COR-L47 (cell line): ENCODE data around the gene NUP93.
"Not testable (repeated sequence)": the region's sequence is repeated elsewhere in the genome, so short reads cannot be mapped to it uniquely, and the experiment has no call there.

Source experiments
- DNase-seq: peaks from one replicate; lab custom pipeline; 2025; lab: John Stamatoyannopoulos, UW

The NUP93 gene

DNA sequence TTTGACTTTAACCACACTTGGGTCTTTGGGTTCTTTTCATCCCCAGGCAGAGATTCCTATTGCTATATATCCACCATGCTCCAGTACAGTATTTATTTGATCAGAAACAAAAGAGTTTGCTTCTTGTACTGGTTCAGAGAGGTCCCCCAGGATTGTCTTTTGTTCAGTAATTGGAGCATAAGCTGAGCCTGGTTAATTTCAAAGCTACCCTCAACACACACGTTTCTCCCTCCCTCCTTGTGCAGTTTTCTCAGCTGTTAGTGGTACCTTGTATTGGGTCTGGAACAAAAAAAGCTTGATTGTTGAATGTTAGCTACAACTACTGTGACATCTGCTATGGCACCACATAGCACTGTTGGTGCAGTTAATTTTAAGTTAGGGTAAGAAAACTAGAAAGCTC is 50.0 kb downstream of the NUP93 start:
- peak; percentile 9 for DNase-seq

DNA sequence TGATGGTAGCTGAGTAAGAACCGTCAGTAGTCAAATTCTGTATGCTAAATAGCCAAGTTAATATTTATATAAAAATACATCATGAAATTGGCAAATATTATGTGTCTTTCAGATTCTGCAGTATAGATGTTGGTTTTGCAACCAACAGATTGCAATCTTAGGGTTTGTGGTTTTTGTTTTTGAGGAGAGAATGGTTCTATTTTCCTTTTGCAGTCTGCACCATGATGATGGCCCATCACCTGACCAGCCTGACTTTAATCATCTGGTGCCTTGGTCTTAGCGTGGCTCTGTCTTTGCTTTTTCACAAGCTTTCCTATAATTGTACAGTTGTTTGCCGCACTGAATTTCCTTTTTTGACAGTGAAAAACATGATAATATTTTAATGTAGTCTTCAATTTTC is 50.7 kb downstream of the NUP93 start:
- DNase-seq, result no peak

DNA sequence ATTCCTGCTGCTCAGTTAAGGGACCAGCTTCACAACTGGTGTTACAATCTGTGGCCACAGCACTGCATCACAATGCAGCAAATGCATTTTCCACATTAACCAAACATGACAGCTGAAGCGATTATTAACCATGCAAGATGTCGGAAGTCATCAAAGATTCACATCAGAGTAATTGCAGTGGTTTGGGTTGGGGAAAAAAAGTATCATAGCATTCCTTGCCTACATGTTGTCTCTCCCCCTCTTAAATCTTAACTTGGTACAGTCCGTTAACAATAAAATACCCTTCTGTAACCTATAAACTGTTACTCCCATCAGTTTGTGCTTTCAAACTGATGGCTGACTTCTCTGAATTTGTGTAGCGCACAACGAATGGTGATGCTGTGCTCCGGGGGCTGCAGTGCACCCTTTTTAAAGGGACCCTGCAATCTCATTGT is 51.6 kb downstream of the NUP93 start:
- no peak for DNase-seq

DNA sequence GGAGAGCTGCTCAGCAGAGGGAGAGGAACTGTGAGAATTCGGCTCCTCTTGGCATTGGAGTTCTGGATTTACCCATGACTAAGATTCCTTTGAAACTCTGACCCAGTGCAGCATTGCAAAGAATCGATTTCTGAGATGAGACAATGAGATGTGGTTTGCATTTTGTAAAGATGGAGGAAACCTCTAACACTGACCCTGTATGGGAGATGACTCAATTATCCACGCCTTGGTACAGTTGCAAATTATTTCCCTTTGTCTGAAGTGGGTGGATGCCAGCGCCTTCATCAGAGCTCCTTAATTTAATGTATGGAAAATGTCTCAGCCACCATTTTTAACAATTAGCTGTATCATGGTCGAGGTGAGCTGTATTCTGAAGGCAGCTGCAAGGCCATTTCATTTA is 53.4 kb downstream of the NUP93 start:
- no peak for DNase-seq

DNA sequence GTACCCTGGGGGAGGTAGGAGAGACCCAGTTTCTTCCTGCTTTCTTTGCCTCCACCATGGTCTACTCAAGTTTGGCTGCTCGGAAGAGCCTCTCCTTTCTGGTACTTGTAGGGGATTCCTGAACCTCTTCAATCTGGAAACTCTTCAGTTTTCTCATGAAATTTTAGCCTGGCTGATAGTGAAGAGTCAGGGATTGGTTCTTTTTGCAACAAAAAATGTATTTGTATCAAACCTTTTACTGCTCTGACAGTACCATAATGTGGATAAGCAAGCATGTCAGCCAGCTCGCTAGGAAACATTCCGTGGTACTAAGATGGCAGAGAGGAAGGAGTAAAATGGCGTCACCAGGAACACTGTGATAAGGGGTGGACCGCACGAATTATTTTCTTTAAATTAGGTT is 55.4 kb downstream of the NUP93 start:
- no peak for DNase-seq

DNA sequence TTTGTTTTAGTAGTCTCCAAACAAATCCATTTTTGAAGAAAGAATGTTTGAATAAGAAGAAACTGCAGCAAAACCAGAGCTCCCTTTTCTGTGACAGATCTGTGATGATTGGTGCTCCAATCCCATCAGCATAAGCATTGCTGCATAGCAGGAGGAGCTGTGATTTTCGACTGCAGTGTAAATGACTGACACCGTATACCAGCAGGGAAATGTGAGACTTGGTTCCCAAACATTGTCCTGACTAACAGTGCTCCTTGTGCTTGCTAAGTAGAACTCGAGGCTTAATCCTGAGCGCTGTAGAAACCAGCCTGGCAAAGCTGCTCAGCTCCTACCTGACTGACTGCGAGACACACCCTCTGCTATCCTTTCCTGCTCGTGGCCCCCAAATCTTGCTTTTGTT is 57.2 kb downstream of the NUP93 start:
- no peak for DNase-seq

DNA sequence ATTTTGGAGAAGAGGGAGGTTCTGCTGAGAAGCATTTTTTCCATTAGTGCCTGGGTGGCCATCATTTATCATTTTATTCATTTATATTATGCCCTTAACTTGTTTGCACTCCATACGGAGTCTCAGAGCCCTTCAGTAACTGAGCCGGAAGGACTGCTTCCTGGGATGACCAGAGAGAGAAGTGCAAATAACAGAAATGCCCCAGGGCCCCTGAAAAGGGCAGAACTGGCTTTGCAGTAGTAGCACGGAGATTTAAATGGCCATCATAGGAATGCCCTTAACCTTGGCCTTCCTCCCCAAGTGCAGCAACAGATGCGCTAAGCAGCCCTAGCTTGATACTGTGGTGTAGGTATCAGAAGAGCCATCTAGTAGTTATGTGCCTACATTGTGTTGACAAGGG is 58.5 kb downstream of the NUP93 start:
- DNase-seq, result no peak

DNA sequence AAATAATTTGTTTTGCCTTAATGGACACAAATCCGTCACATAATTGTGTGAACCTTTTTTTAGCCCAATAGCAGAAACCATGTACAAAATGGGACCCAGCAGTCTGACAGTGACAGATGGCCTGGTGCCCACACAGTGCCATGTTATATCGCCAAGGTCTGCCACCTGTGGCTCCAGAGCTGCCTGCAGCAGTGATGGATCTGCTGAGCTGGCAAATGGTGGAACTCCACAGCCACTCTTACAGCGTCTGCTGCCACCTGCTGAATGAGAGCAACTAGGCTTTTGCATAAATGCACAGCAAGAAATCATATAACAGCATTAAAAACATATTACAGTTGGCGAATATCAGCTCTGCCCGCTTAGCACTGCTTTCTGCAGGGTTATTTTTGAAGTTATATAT is 59.4 kb downstream of the NUP93 start:
- peak; percentile 69 for DNase-seq

DNA sequence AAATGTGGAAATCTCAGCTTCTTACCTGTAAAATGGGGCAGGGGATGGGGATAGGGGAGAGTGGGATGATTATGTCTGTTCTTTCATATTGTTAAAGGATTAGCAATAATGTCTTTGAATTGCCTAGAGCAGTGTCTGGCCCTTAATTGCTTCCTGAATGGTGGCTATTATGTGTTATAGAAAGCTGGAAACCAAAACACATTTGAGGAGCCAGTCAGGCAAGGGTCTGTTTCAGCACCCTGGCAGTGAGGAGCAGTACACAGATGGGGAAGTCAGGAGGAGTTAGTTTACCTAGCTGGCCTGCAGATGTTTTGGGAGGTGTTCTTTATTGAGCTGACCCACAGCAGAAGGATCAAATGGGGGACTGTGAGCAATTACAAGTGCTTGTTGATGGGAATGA is 63.0 kb downstream of the NUP93 start:
- peak; percentile 72 for DNase-seq

DNA sequence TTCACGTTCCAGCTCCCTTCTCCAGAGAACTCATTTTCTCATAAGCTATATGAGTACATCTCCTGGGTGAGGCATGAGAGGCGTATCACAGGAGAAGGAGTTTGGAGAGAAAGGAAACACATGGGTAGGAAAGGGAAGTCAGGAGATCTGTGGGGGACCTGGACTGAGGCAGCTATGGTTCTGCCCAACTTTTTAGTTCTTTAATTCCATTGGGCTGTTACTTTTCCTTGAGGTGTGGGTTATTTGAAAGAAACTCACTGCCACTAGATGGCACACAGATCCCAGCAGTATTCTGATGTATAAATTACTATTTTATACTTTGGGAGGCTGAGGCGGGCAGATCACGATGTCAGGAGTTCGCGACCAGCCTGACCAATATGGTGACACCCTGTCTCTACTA is 63.6 kb downstream of the NUP93 start:
- peak; percentile 25 for DNase-seq

DNA sequence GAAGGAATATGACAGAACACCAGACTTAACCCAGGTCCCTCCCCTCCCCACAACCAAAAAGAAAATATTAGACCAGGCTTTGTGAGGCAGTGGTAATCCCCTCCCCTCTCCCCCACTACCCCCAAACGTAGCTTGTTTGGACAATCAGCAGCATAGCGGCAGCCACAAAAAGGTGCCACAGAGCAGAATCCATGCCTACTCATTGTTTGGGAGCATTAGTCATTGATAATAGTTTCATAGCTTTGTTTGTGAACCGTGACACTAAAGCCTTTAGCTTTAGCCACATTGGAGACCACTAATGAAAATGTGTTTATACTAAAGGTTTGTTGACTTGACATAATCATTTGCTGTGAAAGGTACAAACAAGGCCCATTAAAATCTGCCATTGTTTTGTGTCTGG is 65.1 kb downstream of the NUP93 start:
- peak; percentile 5 for DNase-seq

DNA sequence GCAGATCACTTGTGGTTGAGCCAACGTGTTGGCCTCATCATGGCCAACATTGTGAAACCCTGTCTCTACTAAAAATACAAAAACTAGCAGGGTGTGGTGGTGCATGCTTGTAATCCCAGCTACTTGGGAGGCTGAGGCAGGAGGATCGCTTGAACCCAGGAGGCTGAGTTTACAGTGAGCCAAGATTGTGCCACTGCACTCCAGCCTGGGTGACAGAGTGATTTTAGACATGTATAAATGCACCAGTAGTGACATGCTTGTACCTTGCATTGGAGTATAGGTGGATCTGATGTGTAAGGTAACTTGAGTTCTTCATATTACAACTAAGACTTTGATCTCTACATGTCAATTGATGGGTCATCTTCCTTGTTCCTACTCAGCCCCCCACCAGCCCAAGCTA is 67.1 kb downstream of the NUP93 start:
- DNase-seq, result not testable (repeated sequence)

DNA sequence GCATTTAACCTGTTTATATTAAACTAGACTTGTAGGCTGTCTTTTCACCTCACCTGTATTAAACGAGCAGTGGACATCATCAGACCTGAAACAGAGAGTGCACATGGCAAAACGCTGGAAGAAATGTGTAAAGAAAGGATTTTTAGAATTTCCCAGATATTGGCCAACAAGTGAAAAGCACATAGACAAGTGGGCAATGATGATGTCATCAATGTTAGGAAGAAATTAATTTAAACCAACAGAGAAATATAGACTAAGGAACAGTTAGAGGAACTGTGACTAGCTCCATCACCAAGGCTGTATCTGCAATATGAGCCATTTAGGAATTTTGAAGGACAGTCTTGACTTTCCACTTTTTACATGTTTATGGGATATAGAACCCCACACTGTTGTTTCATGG is 67.9 kb downstream of the NUP93 start:
- DNase-seq, result no peak

DNA sequence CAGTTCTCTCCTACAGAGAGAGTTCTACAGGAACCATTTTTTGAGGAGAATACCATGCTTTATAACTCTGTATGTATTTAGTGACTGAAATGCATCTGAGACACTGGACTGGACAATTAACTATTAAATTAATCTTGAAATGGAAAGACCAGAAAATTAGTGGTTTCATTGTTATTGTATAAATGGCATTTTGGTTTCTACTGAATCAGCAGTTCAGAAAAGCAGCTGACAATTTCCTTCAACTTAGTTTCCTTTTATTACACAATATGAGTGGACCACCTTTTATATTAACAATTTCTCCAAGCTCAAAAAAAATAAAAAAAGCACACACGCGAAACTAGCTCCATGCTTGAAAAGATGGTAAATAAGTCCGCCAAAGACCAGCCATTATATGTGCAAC is 69.0 kb downstream of the NUP93 start:
- DNase-seq, result no peak

DNA sequence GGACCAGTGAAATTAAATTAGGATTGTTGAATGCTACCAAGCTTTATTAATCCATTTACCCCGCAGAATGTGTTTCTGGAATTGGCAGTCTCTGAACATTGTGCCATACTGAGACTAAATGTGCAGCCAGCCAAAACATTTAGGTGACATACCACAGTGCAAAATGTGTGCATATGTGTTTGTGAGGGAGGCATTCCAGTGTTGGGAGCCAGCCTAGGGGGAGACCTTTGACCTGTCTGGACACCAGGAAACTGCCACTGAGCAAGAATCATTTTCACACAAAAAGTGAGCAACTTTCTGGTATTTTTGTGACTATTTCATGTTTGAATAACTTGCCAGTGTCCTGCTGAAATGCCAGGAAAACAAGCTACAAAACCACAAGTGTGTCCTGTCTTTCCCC is 70.4 kb downstream of the NUP93 start:
- no peak for DNase-seq

DNA sequence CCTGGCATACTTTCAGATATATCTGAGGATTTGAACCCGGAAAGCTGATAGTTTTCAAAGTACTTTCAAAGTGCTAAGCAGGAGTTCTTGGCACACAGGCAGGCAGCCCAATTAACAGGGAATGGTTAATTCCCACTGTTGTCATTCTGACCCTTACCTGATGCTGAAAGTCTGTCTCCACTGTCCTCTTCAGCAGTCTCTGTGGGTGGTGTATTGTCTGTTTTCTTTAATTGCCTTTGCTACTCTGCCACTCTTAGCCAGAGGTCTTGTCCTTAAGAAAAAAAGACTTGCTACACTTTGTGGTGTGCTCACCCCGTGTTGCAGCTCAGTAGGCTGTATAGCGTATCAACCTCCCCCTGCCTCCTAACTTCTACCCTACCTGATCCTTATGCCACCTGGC is 71.8 kb downstream of the NUP93 start:
- DNase-seq, result no peak

DNA sequence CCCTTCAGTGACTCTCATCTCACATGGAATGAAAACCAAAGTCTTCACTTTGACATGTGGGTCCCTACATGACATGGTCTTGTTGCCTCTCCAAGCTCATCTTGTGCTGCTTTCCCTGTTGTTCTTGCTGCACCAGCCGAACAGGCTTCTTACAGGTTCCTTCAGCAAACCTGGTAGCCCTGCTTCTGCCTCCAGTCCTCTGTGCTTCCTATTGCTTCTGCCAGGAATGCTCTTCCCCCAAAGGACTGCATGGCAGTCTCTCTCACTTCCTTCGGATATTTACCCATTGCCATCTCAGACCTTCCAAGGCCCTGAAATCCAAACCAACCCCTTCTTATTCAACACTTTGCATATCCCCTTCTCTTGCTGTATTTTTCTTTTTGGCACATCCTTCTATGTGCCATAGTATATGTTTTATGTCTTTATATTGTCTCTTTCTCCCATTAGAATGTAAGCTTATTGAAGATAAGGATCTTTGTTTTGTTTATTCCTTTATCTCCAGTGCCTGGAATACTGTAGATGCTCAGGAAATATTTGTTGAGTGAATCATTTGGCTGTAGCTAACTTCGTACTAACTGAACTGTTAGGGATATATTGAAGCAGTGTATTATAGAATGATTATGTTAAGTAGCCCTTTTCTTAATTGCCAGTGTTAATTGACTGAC is 77.2 kb downstream of the NUP93 start:
- no peak for DNase-seq

DNA sequence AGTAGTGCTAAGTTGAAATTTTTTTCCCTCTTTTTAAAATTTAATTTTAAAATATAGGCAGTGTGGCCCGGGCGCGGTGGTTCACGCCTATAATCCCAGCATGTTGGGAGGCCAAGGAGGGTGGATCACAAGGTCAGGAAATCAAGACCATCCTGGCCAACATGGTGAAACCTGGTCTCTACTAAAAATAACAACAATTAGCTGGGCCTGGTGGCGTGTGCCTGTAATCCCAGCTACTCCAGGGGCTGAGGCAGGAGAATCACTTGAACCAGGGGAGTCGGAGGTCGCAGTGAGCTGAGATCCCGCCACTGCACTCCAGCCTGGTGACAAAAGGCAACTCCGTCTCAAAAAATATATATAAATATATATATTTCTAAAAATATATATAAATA is 77.7 kb downstream of the NUP93 start:
- not testable (repeated sequence) for DNase-seq

DNA sequence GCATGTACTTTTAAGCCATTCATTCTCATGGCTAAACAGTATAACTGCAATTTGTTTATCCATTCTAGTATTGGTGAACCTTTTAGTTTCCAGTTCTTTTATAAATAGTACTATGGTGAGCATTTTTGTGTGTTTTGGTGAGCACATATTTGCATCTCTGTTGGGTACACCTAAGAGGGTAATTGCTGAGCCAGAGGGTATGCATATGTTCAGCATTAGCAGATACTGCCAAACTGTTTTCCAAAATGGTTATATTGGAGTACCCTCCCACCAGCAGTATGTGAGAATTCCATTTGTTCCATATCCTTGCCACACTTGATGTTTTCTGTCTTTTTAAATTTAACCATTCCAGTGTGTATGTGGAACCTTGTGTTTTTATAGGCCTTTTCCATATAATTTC is 81.0 kb downstream of the NUP93 start:
- no peak for DNase-seq

DNA sequence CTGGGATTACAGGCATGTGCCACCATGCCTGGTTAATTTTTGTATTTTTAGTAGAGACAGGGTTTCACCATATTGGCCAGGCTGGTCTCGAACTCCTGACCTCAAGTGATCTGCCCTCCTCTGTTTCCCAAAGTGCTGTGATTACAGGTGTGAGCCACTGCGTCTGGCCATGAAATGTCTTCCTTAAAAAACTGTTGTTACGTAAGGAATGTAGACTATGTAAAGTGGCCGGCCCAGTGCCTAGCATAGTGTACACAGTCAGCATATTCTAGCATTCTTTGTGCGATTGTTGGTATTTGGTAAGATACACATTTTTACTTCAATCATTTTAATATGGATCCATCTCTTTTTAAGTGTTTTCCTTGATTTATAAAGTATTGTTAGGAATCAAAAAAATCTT is 81.7 kb downstream of the NUP93 start:
- DNase-seq, result not testable (repeated sequence)

DNA sequence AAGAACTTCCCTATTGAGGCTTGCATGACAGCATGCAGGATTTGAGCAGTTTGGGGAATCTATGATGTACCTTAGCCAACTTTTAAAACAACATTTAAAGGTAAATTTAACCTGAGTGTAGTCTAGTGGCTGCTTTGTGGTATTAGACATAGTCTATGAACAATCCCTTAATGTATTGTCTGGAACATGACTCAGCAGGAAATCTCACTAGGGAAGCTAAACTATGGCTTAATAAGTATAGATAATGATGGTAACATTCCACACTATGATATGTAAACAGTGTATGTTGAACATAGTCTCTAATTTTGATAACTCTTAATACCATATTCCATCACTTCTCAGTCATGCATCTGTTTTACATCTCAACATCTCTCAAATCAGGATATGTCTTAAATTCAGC is 83.0 kb downstream of the NUP93 start:
- DNase-seq, result no peak

DNA sequence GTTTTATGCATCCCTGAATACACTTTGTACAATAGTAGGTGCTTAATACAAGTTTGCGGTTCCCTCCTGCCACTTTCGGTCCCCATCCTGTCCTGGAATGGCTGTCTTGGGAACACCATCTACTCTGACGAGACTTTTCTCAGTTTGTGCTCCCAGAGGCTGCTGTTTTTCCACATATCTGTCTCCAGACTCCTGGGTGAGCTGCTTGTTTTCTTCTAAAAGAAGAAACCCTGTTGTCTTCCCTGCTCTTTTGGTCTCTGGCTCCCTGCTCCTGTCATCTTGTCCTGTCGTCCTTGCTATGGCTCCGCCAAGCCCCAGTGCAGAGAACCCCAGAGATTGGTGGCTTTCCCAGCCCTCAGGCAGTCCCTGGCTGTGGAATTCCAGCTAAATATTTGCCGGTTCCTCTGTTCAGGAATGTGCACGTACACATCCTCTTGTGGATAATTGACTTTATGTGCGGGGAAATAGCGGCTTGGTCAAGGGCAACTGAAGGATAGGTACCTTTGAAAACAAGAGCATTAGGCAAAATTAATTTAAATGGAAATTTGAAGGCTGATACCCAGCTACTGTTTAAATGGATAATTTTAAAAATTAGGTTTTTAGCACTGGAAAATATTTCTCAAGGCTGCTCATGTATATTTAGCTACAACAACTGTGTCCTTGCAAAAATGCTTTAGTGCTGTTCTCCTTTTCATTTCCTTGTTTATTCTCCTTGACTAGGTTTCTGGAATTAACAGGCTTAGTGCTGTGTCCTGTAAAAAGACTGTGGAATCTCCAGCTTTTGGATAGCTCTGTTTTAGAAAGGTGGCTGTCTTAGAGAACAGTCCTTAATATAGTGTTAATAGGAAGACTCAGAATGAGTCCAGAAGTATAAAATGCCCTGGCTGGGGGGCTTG is 84.9 kb downstream of the NUP93 start:
- DNase-seq, result no peak

DNA sequence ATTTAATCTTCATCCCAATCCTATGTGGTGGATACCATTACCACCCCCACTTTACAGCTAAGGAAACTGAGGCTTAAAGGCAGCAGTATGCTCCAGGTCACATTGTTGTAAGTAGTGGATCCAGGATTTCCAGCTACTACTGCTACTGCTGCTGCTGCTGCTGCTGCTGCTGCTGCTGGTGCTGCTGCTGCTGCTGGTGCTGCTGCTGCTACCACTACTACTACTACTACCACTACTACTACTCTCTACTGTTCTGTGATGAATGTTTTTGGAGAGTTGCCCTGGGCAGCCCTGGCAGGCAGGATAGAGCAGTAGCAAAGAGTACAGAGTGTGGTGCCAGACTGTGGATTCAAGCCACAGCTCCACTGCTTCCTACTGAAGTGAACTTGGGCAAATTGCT is 85.8 kb downstream of the NUP93 start:
- DNase-seq, result no peak

DNA sequence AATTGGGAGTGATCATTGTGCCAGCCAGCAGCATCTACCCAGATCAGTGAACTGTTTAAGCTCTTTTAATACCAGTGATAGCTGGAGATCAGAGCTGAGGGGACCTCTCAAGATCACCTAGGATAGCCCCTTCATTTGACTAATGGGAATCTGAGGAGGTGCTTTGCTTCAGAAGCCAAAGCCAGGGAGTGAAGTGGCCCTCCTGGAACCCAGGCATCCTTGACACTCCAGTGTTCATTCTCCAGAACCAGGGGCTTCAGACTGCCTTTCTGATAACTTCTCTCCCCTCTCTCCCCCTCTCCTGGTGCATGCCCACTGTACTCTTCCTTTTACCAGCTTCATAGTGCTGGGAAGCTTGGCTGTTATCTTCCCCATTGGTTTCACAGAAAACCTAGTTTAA is 87.1 kb downstream of the NUP93 start:
- no peak for DNase-seq
